ENCODE measurements around the gene MDH1B.

DNA sequence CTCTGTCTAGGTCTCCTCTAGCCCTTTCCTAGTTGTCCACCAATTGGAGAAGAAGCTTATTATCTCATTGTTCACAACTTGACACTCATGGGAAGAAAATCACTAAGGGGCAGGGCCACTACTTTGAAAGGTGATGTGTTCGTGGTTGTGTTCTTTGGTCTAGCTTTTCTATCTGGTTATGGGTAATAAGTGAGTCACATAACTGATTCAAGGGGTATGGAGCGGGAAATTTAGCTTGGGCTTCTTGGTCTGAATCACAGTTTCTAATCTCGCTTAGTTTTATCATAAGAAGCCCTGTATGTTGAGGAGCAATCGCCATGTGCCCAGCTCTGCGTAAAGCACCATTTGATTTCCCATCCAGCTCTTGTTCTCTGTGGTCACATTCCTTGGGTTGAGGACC, 28.2 kb downstream of the MDH1B start:
- no peak for TF ChIP-seq SUZ12 (IDR thresholded peaks at IDR 0.05; ENCODE audit: extremely low read depth, insufficient read depth, insufficient read length)
- TF ChIP-seq YY1 (IDR thresholded peaks at IDR 0.05; ENCODE audit: insufficient read depth, insufficient read length): no peak

Measured in NT2/D1 (cell line).